ENCODE data around the gene SYT8.
"Not testable (repeated sequence)": the region's sequence is repeated elsewhere in the genome, so short reads cannot be mapped to it uniquely, and the experiment has no call there.

SYT8 gene

GRCh38 chr11:1883346-1884302 lies 48.8 kb downstream of the SYT8 start:
- no peak overlapping the region for H2AFZ ChIP-seq (ENCODE audit: low read depth, low read length)
- H3K27me3 ChIP-seq (ENCODE audit: insufficient read depth, low read length) = peaks cover 7% of the 10 kb centered on the region
- no peaks in the 10 kb centered on the region for H3K36me3 ChIP-seq (ENCODE audit: insufficient read depth, low read length)
- H3K4me3 ChIP-seq (ENCODE audit: low read length) = no peak overlapping the region
- no peaks in the 10 kb centered on the region for H3K4me1 ChIP-seq (ENCODE audit: insufficient read depth, low read length)
- no peaks in the 10 kb centered on the region for H3K9me3 ChIP-seq (ENCODE audit: low read length)

DNA sequence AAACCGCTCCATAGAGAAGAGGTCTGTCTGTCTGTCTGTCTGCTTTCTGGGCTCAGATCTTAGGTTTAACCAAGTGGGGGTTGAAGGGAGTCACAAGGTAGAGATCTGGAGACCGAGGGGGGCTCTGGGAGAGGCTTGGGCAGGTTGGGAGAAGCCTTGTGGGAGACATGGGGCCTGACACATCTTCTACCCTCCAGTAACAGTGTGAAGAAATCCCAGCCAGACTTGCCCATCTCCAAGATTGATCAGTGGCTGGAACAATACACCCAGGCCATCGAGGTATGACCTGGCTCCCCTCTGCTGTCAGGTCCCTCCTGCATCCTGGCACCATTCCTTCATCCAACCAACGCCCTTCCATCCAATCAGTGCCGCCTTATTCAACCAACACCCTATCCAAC lies 49.5 kb downstream of the SYT8 start:
- Histone ChIP-seq H3K27me3 (ENCODE audit: insufficient read depth, low read length) (peaks cover 10% of the 10 kb centered on the region), H3K4me3 (ENCODE audit: low read length) (no peak overlapping the region), H3K9me3 (ENCODE audit: low read length) (no peaks in the 10 kb centered on the region), H2AFZ (ENCODE audit: low read depth, low read length) (no peak overlapping the region), H3K36me3 (ENCODE audit: insufficient read depth, low read length) (no peaks in the 10 kb centered on the region), H3K4me1 (ENCODE audit: insufficient read depth, low read length) (no peaks in the 10 kb centered on the region)

DNA sequence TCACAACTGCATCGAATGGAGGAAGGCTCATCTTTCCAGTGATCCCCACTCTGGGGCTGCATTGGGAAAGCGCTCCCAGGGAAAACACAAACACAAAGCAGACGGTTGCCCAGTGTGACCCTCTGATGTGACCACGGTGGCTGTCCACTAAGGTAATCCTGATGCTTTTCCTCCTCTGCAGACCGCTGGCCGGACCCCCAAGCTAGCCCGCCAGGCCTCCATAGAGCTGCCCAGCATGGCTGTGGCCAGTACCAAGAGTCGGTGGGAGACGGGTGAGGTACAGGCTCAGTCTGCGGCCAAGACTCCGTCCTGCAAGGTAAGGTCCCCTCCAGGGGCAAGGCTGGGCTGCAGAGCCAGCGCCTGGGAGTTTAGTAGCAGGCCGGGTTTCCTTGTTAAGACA lies 51.8 kb downstream of the SYT8 start:
- not testable (repeated sequence) for H3K9me3 ChIP-seq (ENCODE audit: low read length); H2AFZ ChIP-seq (ENCODE audit: low read depth, low read length); H3K36me3 ChIP-seq (ENCODE audit: insufficient read depth, low read length); H3K4me1 ChIP-seq (ENCODE audit: insufficient read depth, low read length); H3K4me3 ChIP-seq (ENCODE audit: low read length)
- peaks cover 10% of the 10 kb centered on the region for H3K27me3 ChIP-seq (ENCODE audit: insufficient read depth, low read length)

Data from neuron (in vitro differentiated cells).